ENCODE data around the gene GTF3A. TPM values are rescaled to one million over a fixed set of nuclear protein-coding genes. Genes with fewer than 3 reads are reported as not detected.
A peak's percentile ranks its signal among the peaks of the same experiment; 100 is the strongest.

GTF3A gene
- total and polyA plus RNA-seq, 2 of the 4 experiments (the other 2 are of a cell fraction) = 74.1 to 116 TPM

DNA sequence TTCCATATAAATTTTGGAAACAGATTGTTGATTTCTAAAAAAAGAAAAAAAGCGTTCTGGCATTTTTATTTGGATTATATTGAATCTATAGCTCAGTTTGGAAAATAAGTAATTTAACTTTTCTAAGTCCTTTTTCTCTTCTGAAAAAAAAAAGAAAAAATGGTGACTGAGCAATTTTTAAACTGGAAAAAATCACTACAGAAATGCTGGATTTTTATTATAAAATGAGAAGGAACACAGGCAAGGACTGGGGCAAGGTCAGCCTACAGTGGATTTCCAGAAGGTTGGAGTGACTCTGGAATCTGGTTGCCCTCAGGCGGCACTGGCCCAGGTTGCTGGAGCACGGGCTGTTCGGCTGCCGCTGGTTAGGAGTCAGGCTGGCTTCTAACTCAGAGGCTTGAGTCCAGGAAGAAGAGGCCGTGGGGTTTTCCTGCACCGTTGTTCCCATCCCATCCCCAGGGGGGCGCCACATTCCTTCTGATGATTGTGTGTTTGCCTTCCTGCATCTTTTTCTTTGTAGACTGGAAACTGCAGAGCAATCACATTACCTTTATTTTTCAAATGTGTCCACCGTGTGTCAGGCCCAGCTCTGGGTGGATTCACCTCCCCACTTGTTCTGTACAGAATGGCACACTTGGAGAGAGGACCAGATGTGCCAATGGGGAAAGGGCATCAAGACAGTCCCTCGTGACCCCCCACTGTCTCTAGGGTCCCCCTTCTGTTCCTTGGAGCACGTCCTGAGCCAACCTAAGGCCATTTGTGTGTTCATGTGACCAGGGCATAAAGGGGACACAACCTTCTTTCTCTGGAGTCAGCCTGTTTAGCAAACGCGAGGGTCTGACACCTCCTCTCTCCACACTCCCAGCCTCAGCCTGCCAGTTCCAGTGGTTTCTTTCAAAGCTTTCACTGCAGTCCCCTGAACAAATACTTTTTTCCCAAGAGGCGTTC is 44.5 kb upstream of the GTF3A start:
- ChIA-PET CTCF (interaction anchor here (1.0 to 2.5 kb wide), 3 partner anchors 9 to 449 kb away, joined by 3 to 14 read pairs (median 4); no protein-coding TSS in a partner anchor), POLR2A (ENCODE audit: unreplicated experiment) (interaction anchor here (0.6 kb wide), 1 partner anchor 113 kb away, joined by 7 read pairs; no protein-coding TSS in a partner anchor)
- Histone ChIP-seq H3K9me1 (ENCODE audit: insufficient read depth, low read length) (no peaks in the 10 kb centered on the region), H3K4me3 (ENCODE audit: insufficient read depth, low read depth, low read length) (no peak overlapping the region), H2AK9ac (replicated peaks; ENCODE audit: low read depth, low read length, poor library complexity) (no peak overlapping the region), H3K14ac (replicated peaks; ENCODE audit: low read depth, low read length) (no peak overlapping the region), H2AK5ac (ENCODE audit: low read depth, low read length) (no peak overlapping the region), H3K9me3 (ENCODE audit: control insufficient read depth, insufficient read depth, low read length) (no peaks in the 10 kb centered on the region), H3K4me1 (ENCODE audit: control insufficient read depth, insufficient read depth, low read length) (no peaks in the 10 kb centered on the region), H4K20me1 (ENCODE audit: insufficient read depth, low read length) (no peaks in the 10 kb centered on the region), H3K4me2 (ENCODE audit: low read depth, low read length) (no peak overlapping the region), H3K4ac (ENCODE audit: low read depth, low read length) (no peak overlapping the region), H3K23ac (ENCODE audit: low read depth, low read length) (no peak overlapping the region), H3K27me3 (ENCODE audit: control insufficient read depth, insufficient read depth, low read length) (peaks cover 23% of the 10 kb centered on the region), H2BK15ac (ENCODE audit: low read depth, low read length) (no peak overlapping the region), H3K9ac (ENCODE audit: low read depth, low read length) (no peak overlapping the region), H4K5ac (ENCODE audit: low read depth, low read length) (no peak overlapping the region), H2BK20ac (ENCODE audit: low read depth, low read length) (no peak overlapping the region), H4K8ac (ENCODE audit: low read depth in 2 of 2, low read length in 2 of 2) (no peak overlapping the region), H4K91ac (ENCODE audit: insufficient read depth, low read depth, low read length) (no peak overlapping the region), H3K27ac (ENCODE audit: insufficient read depth, low read length) (no peak overlapping the region), H3K18ac (ENCODE audit: low read depth, low read length) (no peak overlapping the region), H2BK120ac (ENCODE audit: low read depth, low read length) (no peak overlapping the region), H3K56ac (ENCODE audit: extremely low read depth, insufficient read depth, low read length) (no peak overlapping the region), H2BK5ac (ENCODE audit: low read depth, low read length, poor library complexity, severe bottlenecking) (no peak overlapping the region), H2AFZ (replicated peaks; ENCODE audit: low read length, poor library complexity) (peak overlapping the region; percentile 28), H3K79me1 (ENCODE audit: low read depth in 1 of 2, low read length in 2 of 2) (no peaks in the 10 kb centered on the region), H3K36me3 (ENCODE audit: control insufficient read depth, insufficient read depth, low read length) (no peaks in the 10 kb centered on the region)
- DNase-seq = peak; percentile 35
- dilution Hi-C loops (cut with HindIII; ENCODE audit: low sequenced_read_pairs, unreplicated experiment) (no loop called here), in situ Hi-C loops (cut with MboI; ENCODE audit: low sequenced_read_pairs) (loop anchor here (5.0 to 10.0 kb wide), 2 partner anchors 145 to 447 kb away; no protein-coding TSS in a partner anchor), intact Hi-C loops (cut with micrococcal nuclease) (loop anchor here (10.0 kb wide), 2 partner anchors 245 to 575 kb away; partner anchors contain the start of genes LNX2 and POLR1D)
- BruUV-seq (replicated peaks) = no TSS peak
- peak; percentile 82 for ATAC-seq (ENCODE audit: low read depth)
- WGBS, 2 experiments (ENCODE audit: extremely low coverage in 2 of 2, insufficient read length in 1 of 2) = 13% methylated on average over 3 of the region's 14 CpGs; no CpG with 5 or more reads in 1 of the 2 experiments
- no peak for TF ChIP-seq MXI1 (IDR thresholded peaks at IDR 0.05; ENCODE audit: borderline replicate concordance, low read depth, low read length)
- TF ChIP-seq MAFK (IDR thresholded peaks at IDR 0.05; ENCODE audit: low read depth, low read length) = peak; percentile 95
- no peak for TF ChIP-seq MAZ (IDR thresholded peaks at IDR 0.05; ENCODE audit: borderline replicate concordance, low read depth, low read length)
- TF ChIP-seq RAD21 (IDR thresholded peaks at IDR 0.05; ENCODE audit: low read length) = peak; percentile 62
- TF ChIP-seq, protein P1, sequence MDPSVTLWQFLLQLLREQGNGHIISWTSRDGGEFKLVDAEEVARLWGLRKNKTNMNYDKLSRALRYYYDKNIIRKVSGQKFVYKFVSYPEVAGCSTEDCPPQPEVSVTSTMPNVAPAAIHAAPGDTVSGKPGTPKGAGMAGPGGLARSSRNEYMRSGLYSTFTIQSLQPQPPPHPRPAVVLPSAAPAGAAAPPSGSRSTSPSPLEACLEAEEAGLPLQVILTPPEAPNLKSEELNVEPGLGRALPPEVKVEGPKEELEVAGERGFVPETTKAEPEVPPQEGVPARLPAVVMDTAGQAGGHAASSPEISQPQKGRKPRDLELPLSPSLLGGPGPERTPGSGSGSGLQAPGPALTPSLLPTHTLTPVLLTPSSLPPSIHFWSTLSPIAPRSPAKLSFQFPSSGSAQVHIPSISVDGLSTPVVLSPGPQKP (IDR thresholded peaks at IDR 0.05; ENCODE audit: borderline replicate concordance, low read depth, low read length) = no peak
- no peak for TF ChIP-seq CHD1 (IDR thresholded peaks at IDR 0.05; ENCODE audit: low read depth, low read length)
- TF ChIP-seq BHLHE40 (IDR thresholded peaks at IDR 0.05; ENCODE audit: low read depth, low read length) = no peak
- TF ChIP-seq NFE2L2 (IDR thresholded peaks at IDR 0.05; ENCODE audit: low read depth, low read length) = 0 out of 2 replicates have a peak, but pooled peaks have one; percentile 9
- no peak for TF ChIP-seq RCOR1 (IDR thresholded peaks at IDR 0.05; ENCODE audit: insufficient replicate concordance, low read length)
- no peak for TF ChIP-seq RFX5 (IDR thresholded peaks at IDR 0.05; ENCODE audit: low read depth, low read length)
- TF ChIP-seq CEBPB (IDR thresholded peaks at IDR 0.05; ENCODE audit: low read depth, low read length) = no peak
- TF ChIP-seq, protein P2, sequence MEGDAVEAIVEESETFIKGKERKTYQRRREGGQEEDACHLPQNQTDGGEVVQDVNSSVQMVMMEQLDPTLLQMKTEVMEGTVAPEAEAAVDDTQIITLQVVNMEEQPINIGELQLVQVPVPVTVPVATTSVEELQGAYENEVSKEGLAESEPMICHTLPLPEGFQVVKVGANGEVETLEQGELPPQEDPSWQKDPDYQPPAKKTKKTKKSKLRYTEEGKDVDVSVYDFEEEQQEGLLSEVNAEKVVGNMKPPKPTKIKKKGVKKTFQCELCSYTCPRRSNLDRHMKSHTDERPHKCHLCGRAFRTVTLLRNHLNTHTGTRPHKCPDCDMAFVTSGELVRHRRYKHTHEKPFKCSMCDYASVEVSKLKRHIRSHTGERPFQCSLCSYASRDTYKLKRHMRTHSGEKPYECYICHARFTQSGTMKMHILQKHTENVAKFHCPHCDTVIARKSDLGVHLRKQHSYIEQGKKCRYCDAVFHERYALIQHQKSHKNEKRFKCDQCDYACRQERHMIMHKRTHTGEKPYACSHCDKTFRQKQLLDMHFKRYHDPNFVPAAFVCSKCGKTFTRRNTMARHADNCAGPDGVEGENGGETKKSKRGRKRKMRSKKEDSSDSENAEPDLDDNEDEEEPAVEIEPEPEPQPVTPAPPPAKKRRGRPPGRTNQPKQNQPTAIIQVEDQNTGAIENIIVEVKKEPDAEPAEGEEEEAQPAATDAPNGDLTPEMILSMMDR (conservative IDR thresholded peaks at IDR 0.05; ENCODE audit: low read depth, low read length) = peak; percentile 56
- TF ChIP-seq, protein P3, sequence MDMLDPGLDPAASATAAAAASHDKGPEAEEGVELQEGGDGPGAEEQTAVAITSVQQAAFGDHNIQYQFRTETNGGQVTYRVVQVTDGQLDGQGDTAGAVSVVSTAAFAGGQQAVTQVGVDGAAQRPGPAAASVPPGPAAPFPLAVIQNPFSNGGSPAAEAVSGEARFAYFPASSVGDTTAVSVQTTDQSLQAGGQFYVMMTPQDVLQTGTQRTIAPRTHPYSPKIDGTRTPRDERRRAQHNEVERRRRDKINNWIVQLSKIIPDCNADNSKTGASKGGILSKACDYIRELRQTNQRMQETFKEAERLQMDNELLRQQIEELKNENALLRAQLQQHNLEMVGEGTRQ (IDR thresholded peaks at IDR 0.05; ENCODE audit: low read depth, low read length) = no peak

Data from IMR-90 (cell line).